Dermis blood vessel endothelial cell (primary cell): ENCODE results near the gene FBXO4. TPM values are rescaled to one million over a fixed set of nuclear protein-coding genes. Genes with fewer than 3 reads are reported as not detected.
A peak's percentile ranks its signal among the peaks of the same experiment; 100 is the strongest.
"Not testable (repeated sequence)": the region's sequence is repeated elsewhere in the genome, so short reads cannot be mapped to it uniquely, and the experiment has no call there.

Source experiments
- DNase-seq: peaks from one replicate; pipeline ENCODE4 v3.0.0; 2010
- total RNA-seq: library from RNA; depleted of rRNA; stranded (reverse); fragments of >200 nt; gene quantifications from 2 replicates; pipeline ENCODE4 v1.2.3, GENCODE V29; 2014

Gene FBXO4
- total RNA-seq, 1 donor from 2014 or later = 10.6 TPM

- peak; percentile 82 for DNase-seq
These were observed 472 bp downstream of the FBXO4 start for GRCh38 chr5:41925555-41925951.

DNA sequence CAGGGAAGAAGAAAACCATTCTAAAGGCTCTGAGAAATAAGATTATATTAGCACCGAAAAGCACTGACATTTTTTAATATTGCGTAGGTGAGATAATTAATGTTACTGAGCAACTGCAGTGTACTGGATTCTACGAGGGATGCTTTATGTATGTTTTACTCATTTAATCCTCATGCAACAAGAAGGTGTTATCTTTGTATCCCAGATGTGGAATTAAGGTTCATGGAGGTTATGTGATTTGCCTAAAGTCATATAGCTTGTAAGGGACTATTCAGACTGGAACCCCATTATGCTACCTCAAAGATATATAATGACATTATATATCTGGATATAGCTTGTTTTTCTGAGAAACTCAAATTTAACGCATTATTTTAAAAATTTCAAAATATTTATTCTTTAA, 2.5 kb downstream of the FBXO4 start:
- DNase-seq = no peak

DNA sequence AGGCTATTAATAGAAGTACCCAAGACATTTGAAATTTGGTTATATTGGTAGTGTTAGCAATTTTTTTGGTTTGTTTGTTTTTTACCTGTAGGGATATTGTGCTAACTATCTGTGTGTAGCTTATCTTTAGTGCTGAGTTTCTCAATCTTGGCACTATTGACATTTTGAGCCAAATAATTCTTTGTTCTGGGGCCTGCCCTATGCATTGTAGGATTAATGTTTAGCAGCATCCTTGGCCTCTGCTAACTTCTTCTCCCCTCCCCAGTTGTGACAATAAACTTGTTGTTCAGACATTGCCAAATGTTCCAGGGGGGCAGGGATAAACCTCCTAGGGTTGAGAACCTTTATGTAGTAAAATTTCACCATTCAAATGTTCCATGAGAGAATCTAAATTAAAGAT, 4.0 kb downstream of the FBXO4 start:
- no peak for DNase-seq

GRCh38 chr5:41932770-41933169, 7.7 kb downstream of the FBXO4 start:
- no peak for DNase-seq

DNA sequence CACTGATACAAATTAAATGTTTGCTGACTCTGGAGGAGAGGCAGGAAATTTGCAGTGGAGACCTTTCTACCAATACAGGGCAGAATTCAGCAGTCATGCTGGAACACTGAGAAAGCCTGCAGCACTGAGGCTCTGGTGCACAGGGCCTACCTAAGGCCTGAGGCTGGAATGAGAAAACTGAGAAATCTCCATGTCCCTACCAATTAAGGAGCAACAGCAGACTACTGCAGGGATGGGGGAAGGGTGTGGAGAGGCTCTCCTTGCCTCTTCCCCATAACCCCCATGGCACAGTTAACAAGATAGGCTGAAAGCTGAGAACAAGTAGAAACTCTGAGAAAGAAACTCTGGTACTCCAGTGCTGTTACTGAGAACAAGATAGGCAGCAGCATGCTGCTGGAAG, 10.5 kb downstream of the FBXO4 start:
- DNase-seq = no peak

GRCh38 chr5:41940641-41941040, 15.6 kb downstream of the FBXO4 start:
- DNase-seq = no peak

DNA sequence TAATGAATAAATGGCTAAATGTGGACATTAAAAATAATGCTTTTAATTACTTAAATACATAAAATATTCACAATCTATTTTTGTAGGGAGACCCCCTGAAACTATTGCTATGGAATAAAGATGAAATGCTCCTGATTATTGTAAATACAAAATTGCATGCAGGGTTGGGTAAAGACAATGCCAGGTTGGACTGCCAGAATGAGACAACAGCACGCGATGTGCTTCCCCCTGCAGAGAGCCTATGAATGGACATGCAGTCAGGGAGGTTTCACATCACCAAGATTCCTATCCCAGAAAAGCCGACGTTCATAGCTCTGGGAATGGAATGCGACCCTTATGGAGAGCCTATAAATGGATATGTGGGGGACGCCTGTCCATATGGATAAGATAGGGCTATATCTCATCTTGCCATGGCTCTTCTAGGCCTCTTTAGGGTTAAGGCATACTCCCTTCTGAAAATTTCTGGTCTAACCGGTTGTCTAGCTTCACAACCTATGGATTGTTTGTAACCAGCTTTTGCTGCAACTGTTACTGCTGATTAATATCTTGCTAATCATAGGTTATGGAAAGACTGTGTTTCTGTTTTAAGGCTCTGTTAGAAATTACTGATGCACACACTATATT, 20.4 kb downstream of the FBXO4 start:
- not testable (repeated sequence) for DNase-seq

DNA sequence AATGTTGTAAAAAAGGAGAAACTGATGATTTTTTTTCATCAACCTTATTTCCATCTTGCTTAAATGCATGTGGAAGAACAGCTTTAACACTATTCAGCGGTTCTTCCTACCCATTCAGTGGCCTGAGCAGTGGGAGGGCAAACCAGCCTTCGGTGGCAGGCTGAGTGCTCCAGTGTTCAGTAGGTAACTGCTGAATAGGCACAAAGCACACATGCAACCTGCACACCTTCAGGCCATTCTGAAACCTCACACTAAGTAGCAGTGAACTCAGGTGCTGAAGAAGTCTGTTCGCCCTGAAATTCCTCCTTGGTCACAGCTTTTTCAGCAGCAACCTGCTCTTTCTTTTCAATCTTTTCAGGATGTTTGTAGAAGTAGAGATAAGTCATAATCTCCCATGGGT, 26.1 kb downstream of the FBXO4 start:
- DNase-seq = no peak

DNA sequence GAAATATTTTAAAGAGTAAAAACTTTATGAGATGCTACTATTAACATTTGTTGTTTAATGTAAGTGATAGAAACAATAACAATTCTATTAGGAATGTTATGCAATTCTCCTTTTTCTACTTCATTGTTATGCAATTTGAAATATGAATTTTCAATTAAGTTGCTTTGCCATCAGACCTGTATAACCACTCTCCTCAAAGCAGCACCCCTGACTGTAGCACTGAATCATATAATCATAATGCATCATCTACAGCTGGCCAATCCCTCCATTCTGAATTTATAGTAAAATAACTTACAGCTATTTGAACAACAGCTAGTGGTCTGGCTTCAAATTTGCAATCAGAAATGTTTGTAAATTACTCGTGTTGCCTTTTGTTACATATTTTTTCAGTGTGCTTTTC, 29.2 kb downstream of the FBXO4 start:
- DNase-seq = no peak

- no peak for DNase-seq
These were observed 30.4 kb downstream of the FBXO4 start for GRCh38 chr5:41955432-41956024.

DNA sequence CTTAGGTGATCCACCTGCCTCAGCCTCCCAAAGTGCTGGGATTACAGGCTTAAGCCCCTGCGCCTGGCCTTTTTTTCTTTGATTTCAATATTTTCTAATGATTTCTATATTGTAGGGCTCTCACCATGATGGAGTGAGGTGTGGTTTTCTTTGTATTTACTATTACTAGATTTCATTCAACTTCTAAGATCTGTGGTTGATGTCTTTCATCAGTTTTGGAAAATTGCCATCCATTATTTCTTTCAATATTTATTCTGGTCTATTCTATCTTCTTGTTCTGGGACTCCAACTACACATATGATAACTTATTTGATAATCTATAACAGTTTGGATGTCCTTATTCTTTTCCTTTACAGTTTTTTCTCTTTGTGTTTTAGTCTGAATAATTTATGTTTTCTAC, 31.9 kb downstream of the FBXO4 start:
- no peak for DNase-seq

DNA sequence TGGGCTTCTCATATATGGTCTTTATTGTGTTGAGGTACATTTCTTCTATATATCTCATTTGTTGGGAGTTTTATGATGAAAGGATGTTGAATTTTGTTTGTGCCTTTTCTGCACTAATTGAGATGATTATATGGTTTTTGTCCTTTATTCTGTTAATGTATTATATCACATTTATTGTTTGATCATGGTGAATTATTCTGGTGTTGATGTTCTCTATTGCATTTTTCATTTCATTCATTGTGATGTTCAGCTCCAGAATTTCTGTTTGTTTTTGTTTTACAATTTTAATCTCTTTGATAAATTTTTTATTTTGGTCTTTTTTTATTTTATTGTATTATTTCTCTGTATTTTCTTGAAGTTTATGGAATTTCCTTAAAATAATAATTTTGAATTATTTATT, 35.4 kb downstream of the FBXO4 start:
- DNase-seq = no peak

DNA sequence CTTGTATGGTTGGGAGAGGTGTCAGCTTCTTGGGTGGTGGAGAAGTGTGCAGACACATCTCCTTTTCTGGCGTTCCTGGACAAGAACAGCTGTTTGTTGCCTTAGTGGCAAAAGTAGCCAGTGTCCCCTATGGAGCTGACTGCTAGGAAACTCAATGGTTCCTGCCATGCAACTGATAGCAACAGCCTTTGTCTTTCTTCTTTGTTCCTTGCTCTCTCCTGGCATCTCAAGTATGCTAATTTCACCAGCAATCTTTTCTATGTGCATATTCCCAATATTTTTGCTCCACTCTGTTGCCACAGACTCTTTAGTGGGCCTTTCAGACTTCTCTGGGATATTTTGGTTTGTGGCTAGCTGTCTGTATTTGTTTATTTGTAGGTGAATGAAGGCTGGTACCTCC, 36.7 kb downstream of the FBXO4 start:
- DNase-seq = no peak

GRCh38 chr5:41962491-41962890, 37.4 kb downstream of the FBXO4 start:
- DNase-seq = no peak

GRCh38 chr5:41966401-41967105, 41.5 kb downstream of the FBXO4 start:
- DNase-seq = no peak

DNA sequence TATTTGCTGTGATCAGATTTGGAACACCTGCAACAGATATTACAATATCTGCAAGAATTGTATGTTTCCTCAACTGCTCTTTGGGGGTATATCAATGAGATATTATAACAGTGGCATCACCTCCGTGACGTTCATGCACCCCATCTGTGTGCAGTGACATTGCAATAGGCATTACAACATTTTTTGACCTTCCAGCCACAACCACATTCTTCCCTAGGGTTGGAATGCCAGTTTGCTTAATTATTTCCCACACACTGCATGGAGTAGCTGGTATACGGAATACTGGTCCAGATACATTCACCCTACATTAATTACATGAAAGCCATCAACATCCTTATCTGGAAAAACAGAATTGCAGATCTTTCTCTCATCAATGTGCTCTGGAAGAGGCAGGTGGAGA, 42.3 kb downstream of the FBXO4 start:
- DNase-seq = no peak

GRCh38 chr5:41968153-41968723, 43.2 kb downstream of the FBXO4 start:
- peak; percentile 4 for DNase-seq

DNA sequence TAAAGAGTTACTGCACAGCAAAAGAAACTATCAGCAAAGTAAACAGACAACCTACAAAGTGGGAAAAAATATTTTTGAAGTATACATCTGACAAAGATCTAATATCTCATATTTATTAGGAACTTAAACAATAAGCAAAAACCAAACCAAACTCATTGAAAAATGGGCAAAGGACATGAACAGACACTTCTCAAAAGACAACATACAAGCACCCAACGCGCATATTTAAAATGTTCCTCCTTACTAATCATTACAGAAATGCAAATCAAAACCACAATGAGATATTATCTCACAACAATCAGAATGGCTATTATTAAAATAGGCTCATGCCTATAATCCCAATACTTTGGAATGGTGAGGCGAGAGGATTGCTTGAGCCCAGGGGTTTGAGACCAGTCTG, 48.0 kb downstream of the FBXO4 start:
- no peak for DNase-seq

GRCh38 chr5:41973887-41974286, 48.8 kb downstream of the FBXO4 start:
- DNase-seq = no peak

DNA sequence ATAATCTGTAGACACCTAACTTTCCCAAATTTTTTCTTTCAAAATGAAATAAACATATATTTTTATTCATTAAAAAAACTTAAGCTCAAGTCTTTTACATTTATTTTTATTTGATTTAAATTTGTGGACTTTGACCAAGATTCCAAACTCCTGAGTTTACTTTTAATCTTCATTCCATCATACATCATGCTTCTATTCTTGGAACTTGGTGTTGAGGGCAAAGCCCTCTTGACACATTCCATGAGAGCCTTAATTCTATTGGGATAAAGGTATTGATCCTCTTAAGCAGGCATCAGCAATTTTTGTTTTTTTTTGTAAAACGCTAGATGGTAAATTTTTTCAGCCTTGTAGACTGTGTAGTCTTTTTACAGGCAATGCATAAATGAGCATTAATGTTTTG, 53.6 kb downstream of the FBXO4 start:
- DNase-seq = no peak

DNA sequence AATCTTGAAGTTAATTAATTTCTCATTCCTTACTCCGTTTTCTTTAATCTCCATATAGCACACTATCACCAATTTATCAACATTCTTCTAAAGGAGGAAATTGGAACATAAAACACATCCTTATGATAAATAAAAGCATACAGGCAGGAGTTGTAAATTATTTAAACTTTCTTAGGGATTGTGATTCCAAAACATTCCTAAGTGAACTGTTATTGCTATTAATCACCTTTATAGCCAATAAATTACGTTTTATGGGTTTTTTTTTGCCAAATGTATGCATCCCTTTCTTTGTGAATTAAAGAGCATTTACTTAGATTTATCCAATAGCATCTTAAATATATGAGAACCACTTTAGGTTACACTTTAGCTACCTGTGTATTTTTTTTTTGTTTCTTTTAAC, 55.3 kb downstream of the FBXO4 start:
- DNase-seq = no peak

- no peak for DNase-seq
These were observed 55.8 kb downstream of the FBXO4 start for GRCh38 chr5:41980870-41981269.

GRCh38 chr5:41982858-41983257, 57.8 kb downstream of the FBXO4 start:
- not testable (repeated sequence) for DNase-seq

DNA sequence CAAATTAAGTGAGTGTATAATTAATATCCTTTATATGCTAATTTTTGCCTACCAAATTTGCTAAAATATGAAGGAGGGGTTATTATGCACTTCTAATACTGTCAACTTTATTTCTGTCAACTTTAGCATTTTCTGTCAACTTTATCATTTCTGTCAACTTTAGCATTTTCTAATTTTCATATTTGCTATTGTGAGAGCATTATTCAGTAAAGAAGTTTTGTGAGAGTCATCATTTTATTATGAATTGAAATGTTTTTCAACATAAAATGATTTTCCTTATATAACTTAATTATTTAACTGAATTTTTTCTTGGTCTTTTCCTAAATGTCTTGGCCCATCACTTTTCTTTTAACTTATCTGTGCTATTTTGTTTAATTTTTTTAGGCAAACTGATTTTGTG, 58.2 kb downstream of the FBXO4 start:
- no peak for DNase-seq
